SK-N-SH (cell line): ENCODE data around the gene SETBP1. TPM values are rescaled to one million over a fixed set of nuclear protein-coding genes. Genes with fewer than 3 reads are reported as not detected.

Experiments
- CTCF ChIA-PET: fragments of 300-600, 350-600 bp; formaldehyde crosslinking; extraction: SDS; loops from one replicate; lab custom pipeline; 2021; lab: Yijun Ruan, JAX
- POLR2A ChIA-PET: fragments of 350-600 bp; sonication (Branson Sonifier 250); formaldehyde crosslinking; extraction: SDS; loops from one replicate; lab custom pipeline; 2020; ENCODE audit warnings: antibody characterized with exemption, inconsistent platforms; lab: Yijun Ruan, JAX
- DNase-seq: peaks from one replicate; pipeline ENCODE4 v3.0.0; 2012
- H2AFZ ChIP-seq: fragments of 200-600 bp; sonication (generic); 2 replicates; pipeline ENCODE4 v1.8.1; 2016; ENCODE audit warnings: antibody characterized with exemption, mild to moderate bottlenecking, low read depth
- H3F3A ChIP-seq: fragments of 200-600 bp; sonication (generic); replicated peaks from 2 replicates; pipeline ENCODE3; 2016; ENCODE audit warnings: antibody characterized with exemption, mild to moderate bottlenecking; ENCODE audit not compliant: insufficient read depth
- H3K27ac ChIP-seq, 2 experiments: fragments of 200-500 bp in 1 of 2; fragments of 200-600 bp in 1 of 2; sonication (Bioruptor generic) in 1 of 2; sonication (generic), shearing (Covaris generic) in 1 of 2; 2 replicates each; pipeline versions ENCODE4 v1.5.1 to v1.6.1; 2014 to 2016; ENCODE audit warnings: low read depth in 2 of 2, inconsistent platforms in 1 of 2, low read length in 1 of 2, mild to moderate bottlenecking in 1 of 2, mixed read lengths in 1 of 2
- H3K27me3 ChIP-seq: fragments of 200-600 bp; sonication (generic), shearing (Covaris generic); 2 replicates; pipeline ENCODE4 v1.6.1; 2016; ENCODE audit warnings: mixed run types; ENCODE audit not compliant: insufficient read depth
- H3K36me3 ChIP-seq, 2 experiments: fragments of 200-500 bp in 1 of 2; fragments of 200-600 bp in 1 of 2; sonication (Bioruptor generic) in 1 of 2; sonication (generic) in 1 of 2; replicated peaks in 1 of 2; 2 replicates each; pipeline versions ENCODE3 to v1.5.1; 2014 to 2016; ENCODE audit warnings: low read length in 1 of 2, mild to moderate bottlenecking in 1 of 2; ENCODE audit not compliant: insufficient read depth in 2 of 2, control insufficient read depth in 1 of 2
- H3K4me1 ChIP-seq, 2 experiments: fragments of 200-500 bp in 1 of 2; fragments of 200-600 bp in 1 of 2; sonication (Bioruptor generic) in 1 of 2; sonication (generic), shearing (Covaris generic) in 1 of 2; 2 replicates each; pipeline versions ENCODE4 v1.5.1 to v1.6.1; 2014 to 2016; ENCODE audit warnings: low read depth in 1 of 2, low read length in 1 of 2, mixed run types in 1 of 2; ENCODE audit not compliant: insufficient read depth in 2 of 2, control insufficient read depth in 1 of 2
- H3K4me2 ChIP-seq: fragments of 200-600 bp; sonication (generic), shearing (Covaris generic); 2 replicates; pipeline ENCODE4 v1.6.1; 2017; ENCODE audit warnings: mixed run types
- H3K4me3 ChIP-seq, 2 experiments: fragments of 200-500 bp in 1 of 2; fragments of 200-600 bp in 1 of 2; sonication (Bioruptor generic) in 1 of 2; sonication (generic), shearing (Covaris generic) in 1 of 2; 2 replicates each; pipeline versions ENCODE4 v1.5.1 to v1.8.1; 2014 to 2016; ENCODE audit warnings: low read depth in 2 of 2, inconsistent platforms in 1 of 2, low read length in 1 of 2, mild to moderate bottlenecking in 1 of 2, mixed read lengths in 1 of 2, moderate library complexity in 1 of 2
- H3K79me2 ChIP-seq: fragments of 200-600 bp; sonication (generic); 2 replicates; pipeline ENCODE4 v1.8.1; 2017; ENCODE audit warnings: mild to moderate bottlenecking; ENCODE audit not compliant: insufficient read depth
- H3K9ac ChIP-seq: fragments of 200-600 bp; sonication (generic); 2 replicates; pipeline ENCODE4 v1.6.1; 2017; ENCODE audit warnings: mixed run types
- H3K9me2 ChIP-seq: fragments of 200-600 bp; sonication (generic); 2 replicates; pipeline ENCODE4 v1.6.1; 2017; ENCODE audit warnings: mixed run types
- H3K9me3 ChIP-seq: fragments of 200-600 bp; sonication (generic); 2 replicates; pipeline ENCODE4 v1.6.1; 2017; ENCODE audit warnings: mixed run types, mild to moderate bottlenecking, moderate library complexity
- H4K20me1 ChIP-seq: fragments of 200-600 bp; sonication (generic); 2 replicates; pipeline ENCODE4 v1.6.1; 2017; ENCODE audit warnings: mild to moderate bottlenecking, mixed run types; ENCODE audit not compliant: insufficient read depth
- CHD2 ChIP-seq: fragments of 150-350 bp; IDR thresholded peaks from 2 replicates; pipeline ENCODE4 v1.6.1; 2018; ENCODE audit warnings: low read length; ENCODE audit not compliant: partially characterized antibody
- ELF1 ChIP-seq: IDR thresholded peaks from 2 replicates; pipeline ENCODE4 v1.4.0; 2012
- EP300 ChIP-seq, 2 experiments: IDR thresholded peaks; 2 replicates each; pipeline versions ENCODE4 v1.4.0 to v1.6.1; 2012; ENCODE audit warnings: borderline replicate concordance in 1 of 2, low read depth in 1 of 2, low read length in 1 of 2
- EZH2phosphoT487 ChIP-seq: fragments of 200-600 bp; sonication (generic); IDR thresholded peaks from 2 replicates; pipeline ENCODE4 v1.6.1; 2017; ENCODE audit warnings: low read depth, mixed run types, mild to moderate bottlenecking, antibody characterized with exemption, moderate library complexity, borderline replicate concordance
- FOXJ3 ChIP-seq: sonication (generic); formaldehyde crosslinking; IDR thresholded peaks from 2 replicates; pipeline ENCODE4 v1.5.1; 2020; ENCODE audit warnings: mild to moderate bottlenecking, missing genetic modification reagents
- FOXM1 ChIP-seq: IDR thresholded peaks from 2 replicates; pipeline ENCODE4 v1.4.0; 2012; ENCODE audit warnings: low read depth, mild to moderate bottlenecking
- GATA2 ChIP-seq: sonication (generic); formaldehyde crosslinking; IDR thresholded peaks from 2 replicates; pipeline ENCODE4 v1.5.0; 2020; ENCODE audit warnings: mild to moderate bottlenecking, missing genetic modification reagents
- NFIC ChIP-seq: IDR thresholded peaks from 2 replicates; pipeline ENCODE4 v1.4.0; 2012; ENCODE audit warnings: borderline replicate concordance
- NRF1 ChIP-seq: IDR thresholded peaks from 2 replicates; pipeline ENCODE4 v1.6.1; 2012; ENCODE audit warnings: low read depth, mild to moderate bottlenecking, low read length
- RCOR1 ChIP-seq: fragments of 150-350 bp; IDR thresholded peaks from 2 replicates; pipeline ENCODE4 v1.6.1; 2017; ENCODE audit warnings: antibody characterized with exemption, low read length
- RFX5 ChIP-seq: IDR thresholded peaks from 2 replicates; pipeline ENCODE4 v1.6.1; 2012; ENCODE audit warnings: mild to moderate bottlenecking, improper control_type of control experiment, low read length
- SMC3 ChIP-seq: IDR thresholded peaks from 2 replicates; pipeline ENCODE4 v1.6.1; 2012; ENCODE audit warnings: low read depth, low read length, improper control_type of control experiment
- TAF1 ChIP-seq: IDR thresholded peaks from 2 replicates; pipeline ENCODE4 v1.6.1; 2012; ENCODE audit warnings: low read depth, mild to moderate bottlenecking, low read length, moderate library complexity, borderline replicate concordance
- USF1 ChIP-seq: IDR thresholded peaks from 2 replicates; pipeline ENCODE4 v1.4.0; 2012; ENCODE audit warnings: low read depth, borderline replicate concordance
- WGBS: methylation state at CpG from one replicate; pipeline ENCODE4 v1.1.6; 2017; ENCODE audit warnings: low lambda C conversion rate; 5-methylcytosine and 5-hydroxymethylcytosine counted together
- polyA plus RNA-seq, 3 experiments: library from polyadenylated mRNA; depleted of rRNA; stranded (reverse); fragments of >200 nt; gene quantifications; 2 replicates each; pipeline ENCODE4 v1.2.3, GENCODE V29; 2012
- TF ChIP-seq, protein P1 (sequence below): fragments of 150-350 bp; IDR thresholded peaks from 2 replicates; pipeline ENCODE4 v1.6.1; 2017; ENCODE audit warnings: antibody characterized with exemption, low read length, low read depth, borderline replicate concordance
- TF ChIP-seq, protein P2 (sequence below): fragments of 150-350 bp; IDR thresholded peaks from 2 replicates; pipeline ENCODE4 v1.6.1; 2016; ENCODE audit warnings: mild to moderate bottlenecking, low read depth, low read length
- TF ChIP-seq, protein P3 (sequence below): fragments of 200-600 bp; sonication (generic); IDR thresholded peaks from 2 replicates; pipeline ENCODE4 v1.6.1; 2017; ENCODE audit warnings: antibody characterized with exemption, mild to moderate bottlenecking, moderate library complexity

SETBP1 gene
- polyA plus RNA-seq, 1 of the 3 experiments (the other 2 are of a cell fraction) = 3.0 TPM

DNA sequence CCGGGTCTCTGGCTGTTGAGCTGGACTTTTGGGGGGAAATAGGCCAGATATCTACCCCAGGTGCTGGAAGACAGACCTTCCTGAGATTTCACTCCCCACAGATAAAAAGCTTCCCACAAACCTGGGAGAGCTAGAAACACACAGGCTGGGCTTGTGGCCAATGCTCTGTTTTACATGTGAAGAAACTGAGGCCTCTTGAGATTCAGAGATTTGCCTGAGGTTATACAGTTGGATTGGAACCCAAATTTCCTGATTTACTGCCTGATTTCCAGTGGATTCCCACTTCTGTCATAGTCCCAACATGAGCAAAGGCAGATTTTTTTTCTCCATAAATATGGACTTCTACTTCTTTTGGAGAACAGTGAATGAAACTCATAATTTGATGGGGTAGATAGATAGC, 360.2 kb downstream of the SETBP1 start:
- H3K9me2 ChIP-seq = no peaks in the 10 kb centered on the region
- H3K9me3 ChIP-seq = no peaks in the 10 kb centered on the region
- no peak overlapping the region for H3K4me2 ChIP-seq
- no peaks in the 10 kb centered on the region for H3F3A ChIP-seq
- H3K27ac ChIP-seq = no peak overlapping the region
- no peak overlapping the region for H2AFZ ChIP-seq
- H3K36me3 ChIP-seq = peaks cover 0 to 5% of the 10 kb centered on the region in 2 experiments
- H4K20me1 ChIP-seq = no peaks in the 10 kb centered on the region
- whole genome bisulfite sequencing = 90% methylated on average over 1 of the region's 1 CpG
- POLR2A ChIA-PET = no interaction called here
- CTCF ChIA-PET = no interaction called here
- H3K9ac ChIP-seq = no peak overlapping the region
- no peaks in the 10 kb centered on the region for H3K4me1 ChIP-seq
- DNase-seq = no peak
- H3K4me3 ChIP-seq = no peak overlapping the region
- no peaks in the 10 kb centered on the region for H3K27me3 ChIP-seq
- H3K79me2 ChIP-seq = no peaks in the 10 kb centered on the region
- TF ChIP-seq, protein P1, sequence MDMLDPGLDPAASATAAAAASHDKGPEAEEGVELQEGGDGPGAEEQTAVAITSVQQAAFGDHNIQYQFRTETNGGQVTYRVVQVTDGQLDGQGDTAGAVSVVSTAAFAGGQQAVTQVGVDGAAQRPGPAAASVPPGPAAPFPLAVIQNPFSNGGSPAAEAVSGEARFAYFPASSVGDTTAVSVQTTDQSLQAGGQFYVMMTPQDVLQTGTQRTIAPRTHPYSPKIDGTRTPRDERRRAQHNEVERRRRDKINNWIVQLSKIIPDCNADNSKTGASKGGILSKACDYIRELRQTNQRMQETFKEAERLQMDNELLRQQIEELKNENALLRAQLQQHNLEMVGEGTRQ = no peak
- TF ChIP-seq TAF1 = no peak
- no peak for TF ChIP-seq RCOR1
- TF ChIP-seq FOXJ3 (CRISPR knock-in tag) = no peak
- TF ChIP-seq NFIC = no peak
- TF ChIP-seq CHD2 = no peak
- TF ChIP-seq FOXM1 = no peak
- no peak for TF ChIP-seq ELF1
- no peak for TF ChIP-seq RFX5
- TF ChIP-seq, protein P2, sequence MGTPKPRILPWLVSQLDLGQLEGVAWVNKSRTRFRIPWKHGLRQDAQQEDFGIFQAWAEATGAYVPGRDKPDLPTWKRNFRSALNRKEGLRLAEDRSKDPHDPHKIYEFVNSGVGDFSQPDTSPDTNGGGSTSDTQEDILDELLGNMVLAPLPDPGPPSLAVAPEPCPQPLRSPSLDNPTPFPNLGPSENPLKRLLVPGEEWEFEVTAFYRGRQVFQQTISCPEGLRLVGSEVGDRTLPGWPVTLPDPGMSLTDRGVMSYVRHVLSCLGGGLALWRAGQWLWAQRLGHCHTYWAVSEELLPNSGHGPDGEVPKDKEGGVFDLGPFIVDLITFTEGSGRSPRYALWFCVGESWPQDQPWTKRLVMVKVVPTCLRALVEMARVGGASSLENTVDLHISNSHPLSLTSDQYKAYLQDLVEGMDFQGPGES = no peak
- no peak for TF ChIP-seq GATA2
- TF ChIP-seq USF1 = no peak
- no peak for TF ChIP-seq SMC3
- TF ChIP-seq NRF1 = no peak
- no peak for TF ChIP-seq EZH2phosphoT487
- TF ChIP-seq, protein P3, sequence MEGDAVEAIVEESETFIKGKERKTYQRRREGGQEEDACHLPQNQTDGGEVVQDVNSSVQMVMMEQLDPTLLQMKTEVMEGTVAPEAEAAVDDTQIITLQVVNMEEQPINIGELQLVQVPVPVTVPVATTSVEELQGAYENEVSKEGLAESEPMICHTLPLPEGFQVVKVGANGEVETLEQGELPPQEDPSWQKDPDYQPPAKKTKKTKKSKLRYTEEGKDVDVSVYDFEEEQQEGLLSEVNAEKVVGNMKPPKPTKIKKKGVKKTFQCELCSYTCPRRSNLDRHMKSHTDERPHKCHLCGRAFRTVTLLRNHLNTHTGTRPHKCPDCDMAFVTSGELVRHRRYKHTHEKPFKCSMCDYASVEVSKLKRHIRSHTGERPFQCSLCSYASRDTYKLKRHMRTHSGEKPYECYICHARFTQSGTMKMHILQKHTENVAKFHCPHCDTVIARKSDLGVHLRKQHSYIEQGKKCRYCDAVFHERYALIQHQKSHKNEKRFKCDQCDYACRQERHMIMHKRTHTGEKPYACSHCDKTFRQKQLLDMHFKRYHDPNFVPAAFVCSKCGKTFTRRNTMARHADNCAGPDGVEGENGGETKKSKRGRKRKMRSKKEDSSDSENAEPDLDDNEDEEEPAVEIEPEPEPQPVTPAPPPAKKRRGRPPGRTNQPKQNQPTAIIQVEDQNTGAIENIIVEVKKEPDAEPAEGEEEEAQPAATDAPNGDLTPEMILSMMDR = no peak
- no peak for TF ChIP-seq EP300 (IDR thresholded peaks at IDR 0.05; ENCODE audit: borderline replicate concordance in 1 of 2, low read depth in 1 of 2, low read length in 1 of 2)
- TF ChIP-seq, all 33 proteins: peak for 0
